GM18499 (cell line): ENCODE data around the gene METTL9.
A peak's percentile ranks its signal among the peaks of the same experiment; 100 is the strongest.
"Not testable (repeated sequence)": the region's sequence is repeated elsewhere in the genome, so short reads cannot be mapped to it uniquely, and the experiment has no call there.

Experiments used
- ATAC-seq: cut with Tn5 transposase; IDR thresholded peaks from one replicate; pipeline ENCODE4 v1.9.1; 2021; ENCODE audit warnings: moderate number of reproducible peaks; ENCODE audit not compliant: insufficient read depth, unreplicated experiment

The METTL9 gene

DNA sequence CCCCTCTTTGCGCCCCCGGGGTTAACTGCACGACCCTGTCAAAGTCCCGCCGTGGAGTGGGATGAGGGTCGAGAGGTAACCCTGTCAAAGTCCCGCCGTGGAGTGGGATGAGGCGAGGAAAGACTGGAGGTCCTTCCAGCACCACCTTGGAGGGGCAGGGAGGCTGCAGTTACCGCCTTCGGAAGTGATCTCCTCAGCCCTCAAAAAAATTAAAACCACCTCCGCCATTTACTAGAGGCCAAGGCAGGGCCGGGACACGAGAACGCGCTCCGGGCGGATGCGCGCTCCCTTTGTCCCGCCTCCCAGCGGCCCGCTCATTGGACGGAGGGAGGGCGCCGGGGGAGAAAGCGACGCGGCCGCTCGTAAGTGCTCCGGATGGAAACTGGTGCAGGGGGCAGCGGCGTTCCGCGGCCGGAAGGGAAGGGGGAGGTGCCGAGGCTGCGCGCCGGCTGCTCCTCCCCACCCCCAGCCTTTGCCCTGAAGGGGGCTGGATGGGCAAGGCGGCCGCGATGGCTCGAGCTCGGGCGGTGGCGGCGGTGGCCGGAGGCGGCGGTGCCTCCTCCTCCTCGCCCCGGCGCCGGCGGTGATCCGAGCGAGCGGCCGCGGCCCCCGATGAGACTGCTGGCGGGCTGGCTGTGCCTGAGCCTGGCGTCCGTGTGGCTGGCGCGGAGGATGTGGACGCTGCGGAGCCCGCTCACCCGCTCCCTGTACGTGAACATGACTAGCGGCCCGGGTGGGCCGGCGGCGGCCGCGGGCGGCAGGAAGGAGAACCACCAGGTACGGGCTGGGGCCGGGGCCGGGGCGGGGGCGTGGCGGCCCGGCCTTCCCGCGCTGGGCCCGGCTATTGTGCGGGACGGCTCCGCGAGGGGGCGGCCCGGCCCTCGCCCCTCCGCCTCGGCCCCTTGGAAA is at the start of gene METTL9:
Gene METTL9, plus strand, starts transcription at position 456 of the 909 bp plus-strand sequence. Its CDS starts 157 bp downstream, at position 613.
- no peak for ATAC-seq

DNA sequence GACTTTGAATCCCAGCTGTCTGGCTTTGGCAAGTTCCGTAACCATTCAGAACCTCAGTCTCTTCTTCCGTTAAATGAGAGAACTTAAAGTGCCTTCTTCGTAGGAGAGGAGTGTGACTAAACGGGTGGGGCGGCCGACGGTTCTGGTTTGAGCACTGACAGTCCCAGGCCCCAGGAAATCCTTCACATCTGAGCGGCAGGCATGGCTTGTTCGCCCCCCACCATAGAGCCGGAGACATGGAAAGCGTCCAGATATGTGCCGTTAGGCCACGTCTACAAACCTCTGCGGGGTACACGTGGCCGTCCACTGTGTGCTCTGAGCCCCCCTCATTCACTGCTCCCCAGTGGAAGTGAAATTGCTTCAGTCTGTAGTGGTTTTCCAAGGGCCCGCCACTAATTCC is 49.4 kb upstream of the METTL9 start:
- not testable (repeated sequence) for ATAC-seq

DNA sequence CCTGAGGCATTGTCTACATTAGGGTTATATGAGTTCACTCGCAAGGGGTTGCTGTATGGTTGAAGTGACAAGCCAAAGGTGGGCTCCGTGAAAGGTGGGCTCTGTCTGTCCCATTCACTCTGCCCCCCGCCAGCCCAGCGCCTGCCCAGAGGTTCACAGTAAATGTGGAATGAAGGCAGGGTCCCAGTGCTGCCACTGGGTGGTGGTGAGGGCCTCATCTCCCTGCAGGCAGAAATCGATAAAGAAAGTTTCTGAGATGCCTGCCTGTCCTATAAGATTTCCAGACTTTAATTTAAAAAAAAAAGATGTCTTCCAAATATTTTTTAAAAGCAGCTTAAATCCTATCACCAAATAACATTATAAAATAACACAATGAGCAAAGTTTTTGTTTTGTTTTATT is 48.9 kb upstream of the METTL9 start:
- not testable (repeated sequence) for ATAC-seq

DNA sequence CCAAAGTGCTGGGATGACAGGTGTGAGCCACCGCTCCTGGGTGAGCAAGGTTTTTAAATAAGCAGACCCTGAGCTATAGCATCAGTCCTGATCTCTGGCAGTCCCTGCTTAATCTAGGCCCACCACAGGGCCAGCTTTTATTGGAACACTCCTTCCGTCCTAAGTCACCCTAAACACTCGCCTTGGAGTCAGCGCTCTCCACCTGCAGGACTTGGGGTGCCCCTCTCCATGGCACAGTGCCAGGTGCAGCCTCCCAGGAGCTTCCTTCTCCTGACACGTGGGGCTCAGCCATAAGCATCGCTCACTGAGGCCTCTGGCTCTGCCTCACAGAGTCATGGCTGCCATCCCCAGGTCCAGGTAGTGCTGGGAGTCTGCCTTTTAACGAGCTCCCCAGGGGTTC is 48.3 kb upstream of the METTL9 start:
- not testable (repeated sequence) for ATAC-seq

DNA sequence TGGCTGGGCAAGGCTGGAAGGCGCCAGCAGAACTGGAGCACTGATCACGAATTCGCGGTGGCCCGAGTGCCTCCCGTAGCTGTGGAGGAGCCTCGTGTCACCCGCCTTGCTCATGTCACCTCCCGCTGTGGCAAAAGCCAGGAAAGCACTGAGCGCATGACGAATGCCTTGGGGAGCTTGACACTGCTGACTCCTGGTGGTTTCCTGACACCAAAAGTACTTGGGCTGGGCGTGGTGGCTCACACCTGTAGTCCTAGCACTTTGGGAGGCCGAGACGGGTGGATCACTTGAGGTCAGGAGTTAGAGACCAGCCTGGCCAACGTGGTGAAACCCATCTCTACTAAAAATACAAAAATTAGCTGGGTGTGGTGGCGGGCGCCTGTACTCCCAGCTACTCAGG is 47.8 kb upstream of the METTL9 start:
- ATAC-seq = not testable (repeated sequence)

DNA sequence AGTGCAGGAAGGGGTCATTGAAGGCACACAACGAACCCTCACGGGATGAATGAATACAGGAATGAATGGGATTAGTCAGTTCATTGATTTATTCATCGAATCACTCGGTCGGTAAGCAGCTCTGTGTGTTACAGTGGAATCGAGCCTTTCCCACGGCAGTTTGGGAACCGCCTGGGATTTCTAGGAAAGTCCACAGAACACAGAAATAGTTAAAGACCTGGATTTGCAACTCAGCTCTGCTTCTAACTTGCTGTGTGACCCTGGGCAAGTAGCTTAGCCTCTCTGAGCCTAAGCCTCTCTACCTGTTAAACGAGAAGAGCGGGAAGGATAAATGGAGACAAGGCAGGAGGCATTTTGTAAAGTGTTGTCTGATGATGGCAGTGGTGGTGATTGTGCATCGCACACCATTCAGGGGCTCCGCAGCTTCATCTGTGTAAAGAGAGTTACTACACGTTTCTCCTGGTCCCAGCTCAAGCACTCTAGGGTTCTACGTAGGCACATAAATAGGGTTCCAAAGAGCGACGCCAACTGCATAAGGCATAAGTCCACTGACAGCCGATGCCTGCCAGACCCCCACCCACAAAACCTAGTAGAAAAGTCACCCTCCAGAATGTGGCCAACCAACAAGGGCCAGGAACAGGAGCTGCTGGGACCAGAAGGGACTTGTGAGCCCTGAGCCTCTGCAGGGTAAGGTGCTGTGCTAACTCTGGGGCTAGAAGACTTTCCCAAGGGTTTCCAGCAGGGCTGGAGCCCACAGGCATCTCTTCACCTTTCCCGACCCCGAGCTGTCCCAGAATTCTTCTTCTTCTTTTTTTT is 45.7 kb upstream of the METTL9 start:
- ATAC-seq = not testable (repeated sequence)

DNA sequence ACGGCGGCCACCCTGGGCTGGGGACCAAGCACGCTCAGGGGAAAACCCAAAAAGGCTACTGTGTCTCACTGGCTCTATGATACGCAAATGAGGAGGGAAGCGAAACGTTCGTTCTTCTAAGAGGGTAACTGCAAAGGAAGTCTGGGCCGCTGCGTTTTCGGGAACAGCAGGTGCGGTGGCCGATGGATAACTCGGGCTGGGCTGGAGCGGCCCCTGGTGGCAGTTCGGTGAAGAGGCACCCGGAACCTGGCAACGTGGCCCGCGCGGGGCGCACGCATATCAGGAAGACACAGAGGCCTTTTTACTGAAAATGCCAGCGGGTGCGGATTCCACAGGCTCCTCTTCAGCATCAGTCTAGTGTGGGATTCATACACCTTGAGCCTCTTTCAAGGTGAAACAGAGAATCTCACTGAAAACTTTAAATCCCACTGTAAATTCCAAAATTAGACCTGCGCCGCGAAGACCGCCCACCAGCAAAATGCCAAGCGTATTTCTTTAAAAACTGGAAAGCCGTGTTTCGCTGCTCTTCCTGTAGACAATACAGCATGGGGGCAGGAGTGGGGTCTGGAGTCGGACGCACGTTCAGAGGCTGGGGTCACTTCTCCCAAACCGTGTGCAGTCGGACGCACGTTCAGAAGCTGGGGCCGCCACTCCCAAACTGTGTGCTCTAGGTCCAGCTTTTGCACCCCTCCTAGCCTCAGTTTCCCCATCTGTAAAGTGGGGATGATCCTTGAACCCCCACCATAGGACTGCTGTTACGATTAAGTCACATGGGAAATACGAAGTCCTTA is 44.4 kb upstream of the METTL9 start:
- ATAC-seq = peak; percentile 92

DNA sequence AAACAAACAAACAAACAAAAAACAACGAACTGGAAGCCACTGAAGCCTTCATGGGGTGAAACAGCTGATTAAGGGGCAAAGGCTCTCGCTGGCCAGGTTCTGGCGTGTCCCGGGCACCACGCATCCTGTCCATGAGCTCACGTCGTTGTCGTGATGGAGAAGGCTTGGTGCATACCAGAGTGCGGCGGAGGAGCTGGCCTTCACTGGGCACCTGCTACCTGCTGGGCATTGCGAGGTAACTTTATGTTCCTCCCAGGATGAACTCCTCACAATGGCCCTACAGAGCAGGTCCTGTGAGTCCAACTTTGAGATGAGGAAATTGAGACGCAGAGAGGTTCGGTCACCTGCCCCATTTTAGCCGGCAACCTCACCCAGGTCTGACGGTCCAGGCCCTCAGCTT is 43.8 kb upstream of the METTL9 start:
- ATAC-seq = not testable (repeated sequence)

DNA sequence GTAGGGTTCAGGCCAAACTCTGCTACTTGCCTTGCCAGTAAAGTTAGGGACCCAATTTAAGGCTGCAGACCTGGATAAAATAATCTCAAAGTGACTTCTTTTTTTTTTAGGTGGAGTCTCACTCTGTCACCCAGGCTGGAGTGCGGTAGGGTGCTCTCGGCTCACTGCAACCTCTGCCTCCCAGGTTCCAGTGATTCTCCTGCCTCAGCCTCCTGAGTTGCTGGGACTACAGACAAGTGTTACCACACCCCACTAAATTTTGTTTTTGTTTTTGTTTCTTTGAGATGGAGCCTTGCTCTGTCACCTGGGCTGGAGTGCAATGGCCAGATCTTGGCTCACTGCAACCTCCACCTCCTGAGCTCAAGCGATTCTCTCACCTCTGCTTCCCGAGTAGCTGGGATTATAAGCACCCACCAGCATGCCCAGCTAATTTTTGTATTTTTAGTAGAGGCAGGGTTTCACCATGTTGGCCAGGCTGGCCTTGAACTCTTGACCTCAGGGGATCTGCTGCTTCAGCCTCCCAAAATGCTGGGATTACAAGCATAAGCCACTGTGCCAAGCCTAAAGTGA is 43.3 kb upstream of the METTL9 start:
- ATAC-seq = not testable (repeated sequence)

DNA sequence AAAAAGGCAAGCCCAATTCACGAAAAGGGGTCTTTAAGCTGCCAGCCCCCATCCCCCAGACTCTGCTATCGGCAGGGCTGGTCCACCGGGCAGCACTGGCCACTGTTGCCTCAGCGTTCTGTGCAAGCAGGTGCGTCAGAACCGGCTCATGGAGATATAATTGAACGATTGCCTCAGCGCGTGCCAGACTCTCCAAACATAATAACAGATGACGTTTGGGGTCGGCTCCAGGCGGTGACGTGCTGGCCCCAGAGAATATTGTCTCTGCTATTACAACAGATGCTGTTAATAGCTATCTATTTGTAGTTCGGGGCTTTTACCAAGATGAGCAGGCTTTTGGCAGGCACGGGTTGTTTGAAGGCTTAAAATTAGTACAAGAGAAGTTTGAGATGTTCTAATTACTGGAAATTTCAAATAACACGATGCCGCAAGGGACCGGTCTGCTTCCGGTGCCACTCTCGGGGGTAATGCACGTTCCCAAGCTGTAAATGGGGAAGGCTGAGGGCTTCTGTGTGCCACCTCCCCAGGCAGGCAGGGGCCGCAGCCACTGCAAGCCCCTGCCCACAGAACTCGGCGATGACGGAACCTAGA is 42.6 kb upstream of the METTL9 start:
- not testable (repeated sequence) for ATAC-seq

DNA sequence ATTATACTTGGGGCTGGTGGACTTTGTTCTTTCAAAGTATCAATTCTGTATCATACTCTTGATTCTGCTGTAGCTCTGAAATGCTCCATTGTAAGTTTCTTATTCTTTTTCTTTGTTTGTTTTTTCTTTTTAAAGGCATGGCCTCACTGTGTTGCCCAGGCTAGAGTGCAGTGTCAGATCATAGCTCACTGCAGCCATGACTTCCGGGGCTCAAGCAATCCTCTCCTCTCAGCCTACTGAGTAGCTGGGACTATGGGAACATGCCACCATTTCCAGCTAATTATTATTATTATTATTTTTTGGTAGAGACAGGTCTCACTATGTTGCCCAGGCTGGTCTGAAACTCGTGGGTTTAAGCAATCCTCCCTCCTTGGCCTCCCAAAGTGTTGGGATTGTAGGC is 38.9 kb upstream of the METTL9 start:
- ATAC-seq = no peak

DNA sequence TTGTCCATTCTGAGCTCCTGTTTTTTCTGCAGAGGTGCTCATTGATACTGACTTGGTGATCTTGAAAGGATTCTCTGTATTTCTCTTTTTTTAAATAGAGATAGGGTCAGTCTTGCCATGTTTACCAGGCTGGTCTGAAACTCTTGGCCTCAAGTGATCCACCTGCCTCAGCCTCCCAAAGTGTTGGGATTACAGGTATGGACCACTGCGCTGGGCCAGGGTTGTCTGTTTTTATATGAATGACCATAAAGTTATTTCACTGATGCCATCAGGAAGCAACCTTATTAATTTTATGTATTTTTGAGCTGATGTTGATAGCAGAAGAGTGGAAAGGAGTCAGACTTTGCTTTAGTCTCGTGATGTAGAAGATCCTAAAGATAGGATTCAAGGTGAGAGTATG is 35.7 kb upstream of the METTL9 start:
- ATAC-seq = no peak

DNA sequence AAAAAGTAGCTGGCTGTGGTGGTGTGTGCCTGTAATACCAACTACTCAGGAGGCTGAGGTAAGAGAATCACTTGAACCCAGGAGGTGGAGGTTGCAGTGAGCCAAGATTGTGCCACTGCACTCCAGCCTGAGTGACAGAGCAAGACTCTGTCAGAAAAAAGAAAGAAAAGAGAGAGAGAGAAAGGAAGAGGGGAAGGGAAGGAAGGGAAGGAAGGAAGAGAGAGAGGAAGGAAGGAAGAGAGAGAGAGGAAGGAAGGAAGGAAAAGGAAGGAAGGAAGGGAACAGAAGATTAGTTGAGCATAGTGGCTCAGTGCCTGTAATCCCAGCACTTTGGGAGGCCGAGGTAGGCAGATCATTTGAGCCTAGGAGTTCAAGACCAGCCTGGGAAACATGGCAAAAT is 35.0 kb upstream of the METTL9 start:
- not testable (repeated sequence) for ATAC-seq

DNA sequence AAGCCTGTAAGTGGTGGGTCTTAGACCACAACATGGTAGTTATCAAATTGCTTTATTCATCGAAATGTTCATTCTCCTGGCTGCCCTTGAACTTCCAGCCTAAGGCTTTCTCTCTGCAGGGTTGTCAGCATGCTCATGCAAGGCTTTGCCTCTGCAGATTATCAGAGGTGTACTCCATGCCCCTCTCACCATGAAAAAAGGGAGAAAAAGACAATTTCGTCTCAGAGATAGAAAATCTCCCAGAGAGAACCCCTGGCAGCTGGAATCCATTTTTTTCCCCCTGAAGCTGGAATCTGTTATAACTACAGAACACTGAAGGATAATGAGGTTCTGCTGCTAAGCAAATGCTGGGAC is 33.9 kb upstream of the METTL9 start:
- no peak for ATAC-seq

DNA sequence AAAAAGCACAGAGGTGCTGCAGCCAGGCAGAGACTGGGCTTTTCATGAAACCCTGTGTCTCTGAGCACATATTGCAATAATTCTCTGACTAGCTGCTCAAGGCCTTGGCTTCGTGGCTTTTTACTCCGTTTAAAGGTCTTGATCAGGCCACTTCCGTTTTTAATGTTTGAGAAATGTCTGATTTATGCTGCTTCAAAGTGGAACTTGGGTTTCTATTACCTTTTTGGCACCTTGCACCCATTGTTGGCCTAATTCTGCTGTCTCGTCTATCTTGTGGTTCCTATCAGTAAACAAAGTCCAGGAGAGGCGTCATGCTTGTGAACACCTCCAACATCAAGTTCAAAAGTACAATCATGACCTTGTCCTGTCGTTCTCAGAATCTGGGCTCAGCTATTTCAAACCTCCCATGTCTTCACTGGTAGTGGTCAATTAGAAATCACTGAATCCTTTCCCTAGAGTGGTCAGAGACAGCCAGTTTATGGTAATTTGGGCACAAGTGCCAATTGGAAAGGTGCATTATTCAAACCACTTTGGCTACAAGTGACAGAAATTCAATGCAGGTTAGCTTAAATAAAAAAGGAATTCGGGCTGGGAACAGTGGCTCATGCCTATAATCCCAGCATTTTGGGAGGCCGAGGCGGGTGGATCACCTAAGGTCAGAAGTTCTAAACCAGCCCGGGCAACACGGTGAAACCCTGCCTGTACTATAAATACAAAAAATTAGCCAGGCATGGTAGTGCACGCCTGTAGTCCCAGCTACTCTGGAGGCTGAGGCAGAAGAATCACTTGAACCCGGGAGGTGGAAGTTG is 33.3 kb upstream of the METTL9 start:
- no peak for ATAC-seq

DNA sequence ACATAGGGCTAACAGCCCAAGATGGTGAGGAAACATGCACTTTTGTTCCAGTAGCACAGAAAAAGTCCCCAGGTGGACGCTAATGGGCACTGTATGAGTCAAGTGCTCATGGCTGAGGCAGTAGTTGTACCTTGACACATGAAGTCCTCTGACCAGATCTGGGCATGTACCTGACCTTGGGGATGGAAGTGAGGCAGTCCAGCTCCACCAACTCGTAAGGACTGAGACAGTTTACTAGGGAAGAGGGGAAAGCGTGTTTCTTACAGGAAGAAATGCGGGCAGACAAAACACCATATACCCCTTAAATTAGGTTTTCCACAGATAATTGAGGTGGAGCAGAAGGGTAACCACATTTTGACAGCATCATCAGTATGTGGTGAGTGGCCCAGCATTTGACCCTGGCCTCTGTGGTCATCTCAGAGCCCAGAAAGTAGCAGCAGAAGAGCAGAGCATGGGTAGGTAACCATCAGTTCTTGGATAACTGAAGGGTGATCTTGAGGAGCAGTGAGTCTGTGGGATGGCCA is 32.4 kb upstream of the METTL9 start:
- no peak for ATAC-seq

DNA sequence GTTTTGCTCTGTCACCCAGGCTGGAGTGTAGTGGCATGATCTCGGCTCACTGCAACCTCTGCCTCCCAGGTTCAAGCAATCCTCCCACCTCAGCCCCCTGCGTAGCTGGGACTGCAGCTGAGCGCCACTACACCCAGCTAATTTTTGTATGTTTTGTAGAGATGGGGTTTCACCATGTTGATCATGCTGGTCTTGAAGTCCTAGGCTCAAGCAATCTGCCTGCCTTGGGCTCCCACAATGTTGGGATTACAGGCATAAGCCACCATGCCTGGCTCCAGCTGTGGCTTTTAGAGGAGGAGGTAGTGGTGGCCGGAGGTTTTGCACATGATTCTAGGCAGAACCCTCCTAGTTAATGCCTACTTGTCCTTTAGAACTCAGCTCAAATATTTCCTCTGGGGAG is 31.9 kb upstream of the METTL9 start:
- not testable (repeated sequence) for ATAC-seq

DNA sequence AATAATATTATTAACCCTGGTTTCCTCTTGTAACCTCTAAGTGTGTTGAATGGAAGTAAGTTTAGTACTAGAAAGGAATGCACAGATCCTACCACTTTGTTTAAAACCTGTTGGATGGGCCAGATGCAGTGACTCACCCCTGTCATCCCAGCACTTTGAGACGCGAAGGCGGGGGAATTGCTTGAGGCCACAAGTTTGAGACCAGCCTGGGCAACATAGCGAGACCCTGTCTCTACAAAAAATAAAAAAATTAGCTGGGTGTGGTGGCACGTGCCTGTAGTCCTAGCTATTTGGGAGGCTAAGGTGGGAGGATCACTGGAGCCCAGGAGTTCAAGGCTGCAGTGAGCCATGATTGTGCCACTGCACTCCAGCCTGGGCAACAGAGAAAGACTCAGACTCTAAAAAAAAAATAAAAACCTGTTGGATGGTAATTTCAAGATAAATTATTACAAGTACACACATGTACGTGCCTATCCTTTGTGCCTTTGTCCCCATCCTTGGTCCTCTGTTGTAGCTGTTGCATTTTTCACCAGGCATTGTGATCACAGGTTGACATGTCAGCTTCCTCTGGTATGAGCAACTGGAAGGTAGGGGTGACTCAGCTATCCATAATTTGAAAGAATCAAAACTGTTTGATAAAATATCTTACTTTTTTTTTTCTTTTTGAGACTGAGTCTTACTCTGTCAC is 30.7 kb upstream of the METTL9 start:
- ATAC-seq = no peak
